Activated naive CD8-positive, alpha-beta T cell (primary cell): Measurements from ENCODE around the gene PPT1.

ENCODE experiments used
- H3K27ac Mint-ChIP-seq: one replicate; pipeline ENCODE4 v1.8.0; 2021; ENCODE audit warnings: mixed read lengths
- H3K27me3 Mint-ChIP-seq: one replicate; pipeline ENCODE4 v1.8.0; 2021; ENCODE audit warnings: mixed read lengths
- H3K36me3 Mint-ChIP-seq: one replicate; pipeline ENCODE4 v1.8.0; 2021; ENCODE audit warnings: mixed read lengths
- H3K4me1 Mint-ChIP-seq: one replicate; pipeline ENCODE4 v1.8.0; 2021; ENCODE audit warnings: low read depth, mixed read lengths
- H3K4me3 Mint-ChIP-seq: one replicate; pipeline ENCODE4 v1.8.0; 2021; ENCODE audit warnings: mild to moderate bottlenecking, mixed read lengths
- H3K9me3 Mint-ChIP-seq: one replicate; pipeline ENCODE4 v1.8.0; 2021; ENCODE audit warnings: low read depth, mixed read lengths

Gene PPT1

GRCh38 chr1:40096977-40097782 is at the start of gene PPT1:
Gene PPT1, minus strand, starts transcription at chr1:40097252. Its CDS starts 14 bp downstream, at chr1:40097238.
- H3K27me3 Mint-ChIP-seq: no peaks in the 10 kb centered on the region
- peak within 1 kb of the TSS; percentile 96 for H3K4me3 Mint-ChIP-seq
- peaks cover under 1% of the 10 kb centered on the region for H3K9me3 Mint-ChIP-seq
- H3K27ac Mint-ChIP-seq: peak within 1 kb of the TSS; percentile 96
- peaks cover 39% of the 10 kb centered on the region for H3K4me1 Mint-ChIP-seq
- peaks cover 4% of the 10 kb centered on the region for H3K36me3 Mint-ChIP-seq

- H3K9me3 Mint-ChIP-seq: no peaks in the 10 kb centered on the region
- H3K27me3 Mint-ChIP-seq: peaks cover 4% of the 10 kb centered on the region
- H3K4me1 Mint-ChIP-seq: peaks cover 4% of the 10 kb centered on the region
- H3K27ac Mint-ChIP-seq: no peak overlapping the region
- no peak overlapping the region for H3K4me3 Mint-ChIP-seq
- H3K36me3 Mint-ChIP-seq: no peaks in the 10 kb centered on the region
Measured at GRCh38 chr1:40143891-40144575, 47.0 kb upstream of the PPT1 start.

- Mint-ChIP-seq H3K4me1 (peaks cover 4% of the 10 kb centered on the region), H3K9me3 (no peaks in the 10 kb centered on the region), H3K36me3 (no peaks in the 10 kb centered on the region), H3K27ac (no peak overlapping the region), H3K4me3 (no peak overlapping the region), H3K27me3 (peaks cover 6% of the 10 kb centered on the region)
Measured at GRCh38 chr1:40141878-40142535, 45.0 kb upstream of the PPT1 start.

- no peak overlapping the region for H3K27ac Mint-ChIP-seq
- peaks cover 4% of the 10 kb centered on the region for H3K4me1 Mint-ChIP-seq
- no peaks in the 10 kb centered on the region for H3K9me3 Mint-ChIP-seq
- H3K4me3 Mint-ChIP-seq: no peak overlapping the region
- no peaks in the 10 kb centered on the region for H3K36me3 Mint-ChIP-seq
- peaks cover 6% of the 10 kb centered on the region for H3K27me3 Mint-ChIP-seq
Measured at GRCh38 chr1:40140211-40140973, 43.3 kb upstream of the PPT1 start.

DNA sequence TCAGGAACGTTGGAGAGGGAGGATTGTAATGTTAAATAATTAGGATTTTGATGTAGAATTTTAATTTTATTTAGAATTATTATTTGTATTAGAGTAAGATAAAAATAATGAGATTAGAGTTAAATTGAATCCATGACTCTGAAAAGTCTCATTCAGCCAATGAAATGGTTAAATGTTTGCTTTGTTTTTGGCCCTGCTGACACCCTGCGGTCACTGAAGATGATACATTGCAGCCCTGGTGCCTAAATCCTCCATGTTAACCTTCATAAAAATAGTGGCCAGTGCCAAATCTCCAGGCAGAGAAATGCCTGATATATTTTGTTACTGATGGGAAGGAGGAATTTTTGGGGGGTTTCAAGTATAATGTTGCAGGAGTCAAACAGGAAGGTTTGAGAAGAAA is 36.8 kb upstream of the PPT1 start:
- H3K9me3 Mint-ChIP-seq: no peaks in the 10 kb centered on the region
- H3K36me3 Mint-ChIP-seq: no peaks in the 10 kb centered on the region
- no peaks in the 10 kb centered on the region for H3K4me1 Mint-ChIP-seq
- H3K27ac Mint-ChIP-seq: no peak overlapping the region
- no peak overlapping the region for H3K4me3 Mint-ChIP-seq
- peaks cover 3% of the 10 kb centered on the region for H3K27me3 Mint-ChIP-seq

GRCh38 chr1:40133312-40133665 is 36.2 kb upstream of the PPT1 start:
- Mint-ChIP-seq H3K4me3 (no peak overlapping the region), H3K36me3 (no peaks in the 10 kb centered on the region), H3K9me3 (no peaks in the 10 kb centered on the region), H3K4me1 (no peaks in the 10 kb centered on the region), H3K27me3 (peaks cover 1% of the 10 kb centered on the region), H3K27ac (no peak overlapping the region)

DNA sequence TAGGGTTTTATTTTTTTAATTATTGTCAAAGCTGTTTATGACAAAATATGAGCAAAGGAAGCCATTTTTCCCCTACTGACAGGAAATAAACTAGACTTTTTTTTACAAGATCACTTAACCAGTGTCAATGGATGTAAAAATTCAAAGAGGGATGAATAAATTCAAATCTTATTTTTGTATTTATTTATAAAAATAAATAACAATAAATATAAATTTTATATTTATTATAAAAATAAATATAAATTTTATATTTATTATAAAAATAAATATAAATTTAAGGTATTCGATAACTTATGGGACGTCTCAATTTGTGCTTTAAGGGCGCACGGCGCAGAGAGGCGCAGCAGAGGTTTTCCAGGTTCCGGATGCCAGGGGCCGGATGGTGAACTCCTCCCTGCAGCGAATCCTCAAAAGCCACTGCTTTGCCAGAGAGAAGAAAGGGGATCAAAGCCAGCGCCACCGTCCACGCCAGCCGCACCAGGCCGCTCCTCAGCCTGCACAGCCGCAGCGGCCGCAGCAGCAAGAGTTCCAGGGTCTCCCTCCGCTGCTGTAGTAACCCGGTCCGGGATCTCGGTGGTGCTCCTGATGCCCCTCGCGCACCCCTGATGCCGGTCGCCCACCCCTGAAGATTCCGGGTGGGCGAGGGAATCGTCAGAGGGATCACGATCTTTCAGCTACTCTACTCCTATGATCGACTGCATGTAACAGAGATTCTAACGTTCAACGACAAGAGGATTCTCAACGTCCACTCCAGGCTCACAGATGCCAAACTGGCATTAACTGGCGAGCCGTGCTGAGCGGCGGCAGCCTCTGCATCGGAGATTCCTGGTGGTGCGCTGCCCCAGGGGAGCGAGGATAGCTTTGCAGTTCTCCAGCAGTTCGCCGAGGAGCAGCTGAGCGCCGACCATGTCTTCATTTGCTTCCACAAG is 35.6 kb upstream of the PPT1 start:
- Mint-ChIP-seq H3K36me3 (no peaks in the 10 kb centered on the region), H3K27ac (no peak overlapping the region), H3K27me3 (peaks cover 3% of the 10 kb centered on the region), H3K9me3 (no peaks in the 10 kb centered on the region), H3K4me1 (no peaks in the 10 kb centered on the region), H3K4me3 (no peak overlapping the region)

DNA sequence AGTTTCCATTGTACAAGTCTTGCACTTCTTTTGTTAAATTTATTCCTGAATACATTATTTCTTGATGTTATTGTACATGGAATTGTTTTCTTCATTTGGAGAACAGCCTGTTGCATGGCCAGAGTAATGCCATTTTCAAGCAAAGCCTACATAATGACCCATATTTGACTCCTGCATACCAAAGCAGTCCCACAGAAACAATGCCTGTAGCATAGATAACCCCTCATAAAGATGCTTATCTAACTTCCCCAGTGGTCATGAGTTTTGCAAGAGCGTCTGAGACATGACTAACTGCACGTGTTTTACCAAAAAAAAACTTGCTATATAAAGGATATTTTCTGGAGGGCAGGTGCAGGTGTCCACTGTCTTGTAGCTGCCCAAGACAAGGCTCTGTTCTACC is 33.8 kb upstream of the PPT1 start:
- Mint-ChIP-seq H3K27me3 (peaks cover 3% of the 10 kb centered on the region), H3K27ac (no peak overlapping the region)

DNA sequence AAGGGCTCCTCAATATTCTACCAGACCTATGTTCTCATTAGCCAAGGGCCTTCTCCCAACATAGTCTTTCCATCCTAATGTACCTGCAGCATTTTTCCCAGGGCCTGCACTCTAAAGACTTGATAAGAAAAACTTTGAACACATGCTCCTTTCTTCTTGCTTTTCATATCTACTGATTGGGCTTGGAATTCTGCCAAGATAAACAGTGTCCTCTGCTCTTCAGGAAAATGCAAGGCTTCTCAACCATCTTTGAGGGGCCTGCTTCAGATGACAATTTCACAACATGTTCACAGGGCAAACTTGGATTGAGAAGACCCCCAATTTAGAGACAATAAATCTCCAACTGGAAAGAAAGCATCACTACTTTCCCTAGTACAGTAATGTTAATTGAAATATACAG is 25.8 kb upstream of the PPT1 start:
- H3K4me3 Mint-ChIP-seq: no peak overlapping the region

More for the DNA sequence above, 33.8 kb upstream of the PPT1 start:
- H3K36me3 Mint-ChIP-seq: no peaks in the 10 kb centered on the region
- H3K4me3 Mint-ChIP-seq: no peak overlapping the region
- H3K9me3 Mint-ChIP-seq: no peaks in the 10 kb centered on the region
- H3K4me1 Mint-ChIP-seq: no peaks in the 10 kb centered on the region

GRCh38 chr1:40120128-40120527 is 23.1 kb upstream of the PPT1 start:
- Mint-ChIP-seq H3K4me3 (no peak overlapping the region), H3K9me3 (no peaks in the 10 kb centered on the region), H3K4me1 (no peaks in the 10 kb centered on the region), H3K27me3 (peaks cover 4% of the 10 kb centered on the region), H3K27ac (no peak overlapping the region), H3K36me3 (no peaks in the 10 kb centered on the region)

More for the DNA sequence above, 25.8 kb upstream of the PPT1 start:
- Mint-ChIP-seq H3K27me3 (peaks cover 4% of the 10 kb centered on the region), H3K9me3 (no peaks in the 10 kb centered on the region), H3K4me1 (no peaks in the 10 kb centered on the region), H3K36me3 (no peaks in the 10 kb centered on the region), H3K27ac (no peak overlapping the region)

DNA sequence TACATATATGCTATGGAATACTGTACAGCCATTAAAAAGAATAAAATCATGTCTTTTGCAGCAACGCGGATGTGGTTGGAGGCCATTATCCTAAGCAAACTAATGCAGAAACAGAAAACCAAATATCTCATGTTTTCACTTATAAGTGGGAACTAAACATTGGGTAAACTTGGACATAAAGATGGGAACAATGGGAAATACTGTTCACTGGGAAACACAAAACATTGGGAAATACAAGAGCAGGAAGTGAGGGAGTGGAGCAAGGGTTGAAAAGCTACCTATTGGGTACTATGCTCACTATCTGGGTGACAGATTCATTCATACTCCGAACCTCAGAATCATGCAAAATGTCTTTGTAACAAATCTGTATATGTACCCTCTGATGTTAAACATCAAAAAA is 17.3 kb upstream of the PPT1 start:
- Mint-ChIP-seq H3K4me3 (no peak overlapping the region), H3K27me3 (peaks cover 6% of the 10 kb centered on the region), H3K36me3 (peaks cover 7% of the 10 kb centered on the region), H3K27ac (no peak overlapping the region), H3K4me1 (no peaks in the 10 kb centered on the region), H3K9me3 (peaks cover 6% of the 10 kb centered on the region)

- no peaks in the 10 kb centered on the region for H3K4me1 Mint-ChIP-seq
- H3K9me3 Mint-ChIP-seq: peaks cover 6% of the 10 kb centered on the region
- H3K4me3 Mint-ChIP-seq: no peak overlapping the region
- H3K36me3 Mint-ChIP-seq: peaks cover 7% of the 10 kb centered on the region
- H3K27me3 Mint-ChIP-seq: peaks cover 9% of the 10 kb centered on the region
- no peak overlapping the region for H3K27ac Mint-ChIP-seq
Measured at GRCh38 chr1:40110389-40110788, 13.3 kb upstream of the PPT1 start.

GRCh38 chr1:40107290-40107959 is 10.4 kb upstream of the PPT1 start:
- H3K4me3 Mint-ChIP-seq: no peak overlapping the region
- H3K9me3 Mint-ChIP-seq: peaks cover 7% of the 10 kb centered on the region
- H3K27me3 Mint-ChIP-seq: peaks cover 9% of the 10 kb centered on the region
- no peaks in the 10 kb centered on the region for H3K4me1 Mint-ChIP-seq
- H3K27ac Mint-ChIP-seq: no peak overlapping the region
- peaks cover 5% of the 10 kb centered on the region for H3K36me3 Mint-ChIP-seq
